ENCODE measurements around the gene SLAIN1.

GRCh38 chr13:77779552-77780272 is 82.2 kb downstream of the SLAIN1 start:
- TF ChIP-seq POLR2A (IDR thresholded peaks at IDR 0.05; ENCODE audit: low read depth, low read length) (no peak), POLR2AphosphoS5 (IDR thresholded peaks at IDR 0.05; ENCODE audit: low read depth, low read length) (no peak)

Measured in GM12892 (cell line).